ENCODE results near the gene SPACA4. TPM values are rescaled to one million over a fixed set of nuclear protein-coding genes. Genes with fewer than 3 reads are reported as not detected.

The SPACA4 gene
- total and polyA plus RNA-seq, 10 of the 15 experiments (the other 5 are each of a cell fraction or from before 2014, with no cell fraction given): not detected

- TF ChIP-seq NFXL1 (IDR thresholded peaks at IDR 0.05; ENCODE audit: borderline replicate concordance): 0 out of 2 replicates have a peak, but pooled peaks have one; percentile 35
- peak; percentile 34; the same call in 1 of the 2 replicates for TF ChIP-seq RELB (IDR thresholded peaks at IDR 0.05; ENCODE audit: low read depth)
These were observed 29.7 kb downstream of the SPACA4 start (continued) for GRCh38 chr19:48635966-48636858.

GRCh38 chr19:48636859-48637448 is 30.4 kb downstream of the SPACA4 start, which contains the start of gene DBP:
DBP (minus strand) TSS chr19:48637379; CDS start chr19:48636994, 385 bp downstream.
- H3K79me2 ChIP-seq (ENCODE audit: control insufficient read depth, insufficient read depth, low read length): peaks cover 5% of the 10 kb centered on the region
- no peaks in the 10 kb centered on the region for H4K20me1 ChIP-seq (ENCODE audit: control insufficient read depth, insufficient read depth)
- FAIRE-seq (no peak), DNase-seq (ENCODE audit: low read depth, low spot score) (no peak), ATAC-seq (peak; percentile 4; the same call in 2 of the 3 replicates)
- no peaks in the 10 kb centered on the region for H3K36me3 ChIP-seq (ENCODE audit: control insufficient read depth in 2 of 2, insufficient read depth in 2 of 2, low read length in 1 of 2)
- H3K27ac ChIP-seq (ENCODE audit: control insufficient read depth, insufficient read depth): peak within 1 kb of the TSS; percentile 93
- H3K27me3 ChIP-seq (replicated peaks in 1 of 2; ENCODE audit: control insufficient read depth in 2 of 2, insufficient read depth in 2 of 2, low read length in 1 of 2): no peaks in the 10 kb centered on the region
- peak within 1 kb of the TSS; percentile 71 for H2AFZ ChIP-seq (ENCODE audit: control insufficient read depth, low read depth, low read length)
- POLR2A ChIA-PET: interaction anchor here (0.6 to 1.3 kb wide), 6 partner anchors 9 to 328 kb away, joined by 3 to 11 read pairs (median 4); partner anchors contain the start of gene FTL
- in situ Hi-C loops (cut with MboI): loop anchor here (25.0 kb wide), 1 partner anchor 1250 kb away; the partner anchor contains the start of genes AKT1S1, IL4I1 and TBC1D17
- SMC1A ChIA-PET (ENCODE audit: uncharacterized antibody, unreplicated experiment): interaction anchor here (1.3 kb wide), 1 partner anchor 8 kb away, joined by 4 read pairs; the partner anchor contains the start of gene CA11
- WGBS (ENCODE audit: insufficient coverage, insufficient replicate concordance, low lambda C conversion rate, missing lambda C conversion rate): under 1% methylated on average over 40 of the region's 40 CpGs
- no peaks in the 10 kb centered on the region for H3K9me3 ChIP-seq (replicated peaks; ENCODE audit: control insufficient read depth, insufficient read depth, low read length)
- H3K9ac ChIP-seq (ENCODE audit: control insufficient read depth, insufficient read depth, low read length): peak within 1 kb of the TSS; percentile 72
- RAD21 ChIA-PET (ENCODE audit: unreplicated experiment): interaction anchor here (1.3 kb wide), 1 partner anchor 356 kb away, joined by 3 read pairs; the partner anchor contains the start of genes GYS1 and RUVBL2
- CTCF ChIA-PET: no interaction called here
- peak within 1 kb of the TSS; percentile 89 for H3K4me3 ChIP-seq
- peaks cover 28% of the 10 kb centered on the region for H3K4me1 ChIP-seq (ENCODE audit: control insufficient read depth, insufficient read depth, low read length)
- H3K4me2 ChIP-seq (ENCODE audit: control insufficient read depth, insufficient read depth): peak within 1 kb of the TSS; percentile 86
- intact Hi-C loops (cut with micrococcal nuclease; ENCODE audit: unreplicated experiment): loop anchor here (10.0 kb wide), 1 partner anchor 328 kb away; the partner anchor contains the start of gene FTL
- no TSS peak for BruUV-seq (replicated peaks)
- TF ChIP-seq KLF5 (IDR thresholded peaks at IDR 0.05; ENCODE audit: partially characterized antibody): no peak
- 0 out of 4 replicates have a peak, but pooled peaks of 1 of the 2 experiments have one; percentile 4 for TF ChIP-seq CEBPB (IDR thresholded peaks at IDR 0.05; ENCODE audit: borderline replicate concordance in 1 of 2, low read depth in 2 of 2, low read length in 2 of 2)
- TF ChIP-seq PKNOX1 (IDR thresholded peaks at IDR 0.05): peak; percentile 84
- 0 out of 2 replicates have a peak, but pooled peaks have one; percentile 49 for TF ChIP-seq DPF2 (IDR thresholded peaks at IDR 0.05)
- peak in 1 of 2 experiments; percentile 50; a peak in 1 of 3 replicates for TF ChIP-seq EGR1 (IDR thresholded peaks at IDR 0.05; ENCODE audit: borderline replicate concordance in 1 of 2, low read depth in 2 of 2, low read length in 2 of 2)
- 0 out of 2 replicates have a peak, but pooled peaks have one; percentile 30 for TF ChIP-seq SIN3A (IDR thresholded peaks at IDR 0.05; ENCODE audit: low read depth, low read length)
- TF ChIP-seq POLR2A (IDR thresholded peaks at IDR 0.05; ENCODE audit: low read depth, low read length): peak; percentile 65; the same call in 1 of the 2 replicates
- peak; percentile 44 for TF ChIP-seq PBX3 (IDR thresholded peaks at IDR 0.05; ENCODE audit: insufficient replicate concordance, low read depth, low read length)
- no peak for TF ChIP-seq ZNF24 (IDR thresholded peaks at IDR 0.05)
- no peak for TF ChIP-seq BCLAF1 (IDR thresholded peaks at IDR 0.05)

Measured in GM12878 (cell line).